ENCODE results near the gene CLTC. TPM values are rescaled to one million over a fixed set of nuclear protein-coding genes. Genes with fewer than 3 reads are reported as not detected.
A peak's percentile ranks its signal among the peaks of the same experiment; 100 is the strongest.

Gene CLTC
- total RNA-seq, 1 donor from 2014 or later, result 314 TPM

- Mint-ChIP-seq H3K4me1 (ENCODE audit: low read depth) (no peaks in the 10 kb centered on the region), H3K27me3 (ENCODE audit: low read depth) (no peaks in the 10 kb centered on the region), H3K27ac (ENCODE audit: unreplicated experiment) (no peak overlapping the region), H3K36me3 (ENCODE audit: low read depth) (peaks cover 26% of the 10 kb centered on the region), H3K4me3 (ENCODE audit: unreplicated experiment) (no peak overlapping the region), H3K9me3 (ENCODE audit: low read depth) (no peaks in the 10 kb centered on the region)
- no peak for TF ChIP-seq CTCF (IDR thresholded peaks at IDR 0.05)
- DNase-seq (ENCODE audit: low spot score), result no peak
Observed at GRCh38 chr17:59607061-59607460, 12.6 kb upstream of the CLTC start.

GRCh38 chr17:59607817-59608403 lies 11.8 kb upstream of the CLTC start:
- H3K4me3 Mint-ChIP-seq (ENCODE audit: unreplicated experiment), result no peak overlapping the region
- no peak overlapping the region for H3K27ac Mint-ChIP-seq (ENCODE audit: unreplicated experiment)
- no peaks in the 10 kb centered on the region for H3K9me3 Mint-ChIP-seq (ENCODE audit: low read depth)
- no peaks in the 10 kb centered on the region for H3K4me1 Mint-ChIP-seq (ENCODE audit: low read depth)
- TF ChIP-seq CTCF (IDR thresholded peaks at IDR 0.05), result peak; percentile 61
- H3K36me3 Mint-ChIP-seq (ENCODE audit: low read depth), result peaks cover 22% of the 10 kb centered on the region
- no peaks in the 10 kb centered on the region for H3K27me3 Mint-ChIP-seq (ENCODE audit: low read depth)
- DNase-seq (ENCODE audit: low spot score), result no peak

GRCh38 chr17:59611503-59611902 lies 8.2 kb upstream of the CLTC start:
- H3K27ac Mint-ChIP-seq (ENCODE audit: unreplicated experiment), result no peak overlapping the region
- H3K36me3 Mint-ChIP-seq (ENCODE audit: low read depth), result peaks cover 7% of the 10 kb centered on the region
- H3K9me3 Mint-ChIP-seq (ENCODE audit: low read depth), result no peaks in the 10 kb centered on the region
- no peak for DNase-seq (ENCODE audit: low spot score)
- no peak for TF ChIP-seq CTCF (IDR thresholded peaks at IDR 0.05)
- peaks cover 6% of the 10 kb centered on the region for H3K4me1 Mint-ChIP-seq (ENCODE audit: low read depth)
- no peak overlapping the region for H3K4me3 Mint-ChIP-seq (ENCODE audit: unreplicated experiment)
- H3K27me3 Mint-ChIP-seq (ENCODE audit: low read depth), result no peaks in the 10 kb centered on the region

GRCh38 chr17:59616253-59616920 lies 3.3 kb upstream of the CLTC start:
- Mint-ChIP-seq H3K27ac (ENCODE audit: unreplicated experiment) (no peak overlapping the region), H3K4me3 (ENCODE audit: unreplicated experiment) (no peak overlapping the region)

More at GRCh38 chr17:59616253-59616920, 3.3 kb upstream of the CLTC start:
- no peaks in the 10 kb centered on the region for H3K36me3 Mint-ChIP-seq (ENCODE audit: low read depth)
- DNase-seq (ENCODE audit: low spot score), result no peak
- no peaks in the 10 kb centered on the region for H3K27me3 Mint-ChIP-seq (ENCODE audit: low read depth)
- peaks cover 21% of the 10 kb centered on the region for H3K4me1 Mint-ChIP-seq (ENCODE audit: low read depth)
- H3K9me3 Mint-ChIP-seq (ENCODE audit: low read depth), result no peaks in the 10 kb centered on the region
- TF ChIP-seq CTCF (IDR thresholded peaks at IDR 0.05), result no peak
